CD4-positive, alpha-beta T cell (primary cell): ENCODE results near the gene FAM151A. TPM values are rescaled to one million over a fixed set of nuclear protein-coding genes. Genes with fewer than 3 reads are reported as not detected.

Experiments used
- ATAC-seq: fragments of 200-7000 bp; cut with Tn5 transposase; one replicate; pipeline ENCODE4 v1.10.0; 2022; ENCODE audit warnings: mild to moderate bottlenecking; ENCODE audit not compliant: poor library complexity
- CTCF ChIA-PET: fragments of 350-600 bp; sonication (Branson Sonifier 250); formaldehyde crosslinking; loops from one replicate; lab custom pipeline; 2021; ENCODE audit warnings: antibody characterized with exemption, inconsistent platforms; lab: Charles Lee
- POLR2A ChIA-PET: fragments of 350-600 bp; sonication (Branson Sonifier 250); formaldehyde crosslinking; loops from one replicate; lab custom pipeline; 2021; ENCODE audit warnings: antibody characterized with exemption, inconsistent platforms; lab: Charles Lee
- DNase-seq, 14 experiments: peaks; one replicate each; pipeline ENCODE4 v3.0.0-alpha.2; 2013 to 2020; ENCODE audit warnings: mixed read lengths in 2 of 14
- H3K27ac ChIP-seq, 2 donors: one replicate each; pipeline versions ENCODE4 v1.5.1 to v1.7.0; 2013; ENCODE audit warnings: low read length in 2 of 2, low read depth in 1 of 2, mild to moderate bottlenecking in 1 of 2
- H3K27me3 ChIP-seq, 2 experiments: 1 replicate in 1 of 2; 2 replicates in 1 of 2; pipeline versions ENCODE4 v1.6.1 to v1.7.0; 2013; ENCODE audit warnings: low read length in 2 of 2, control low read depth in 1 of 2, mild to moderate bottlenecking in 1 of 2, moderate library complexity in 1 of 2; ENCODE audit not compliant: insufficient read depth in 2 of 2, control insufficient read depth in 1 of 2
- H3K36me3 ChIP-seq: one replicate; pipeline ENCODE4 v1.6.1; 2013; ENCODE audit warnings: low read length, control low read depth; ENCODE audit not compliant: insufficient read depth
- H3K4me1 ChIP-seq: one replicate; pipeline ENCODE4 v1.6.1; 2013; ENCODE audit warnings: low read length, control low read depth; ENCODE audit not compliant: insufficient read depth
- H3K4me3 ChIP-seq: one replicate; pipeline ENCODE4 v1.5.1; 2013; ENCODE audit warnings: mild to moderate bottlenecking, low read length, moderate library complexity
- H3K9me3 ChIP-seq, 2 experiments: 1 replicate in 1 of 2; 2 replicates in 1 of 2; pipeline versions ENCODE4 v1.6.1 to v1.7.0; 2013; ENCODE audit warnings: low read length in 2 of 2, mild to moderate bottlenecking in 2 of 2, control low read depth in 1 of 2, moderate library complexity in 1 of 2; ENCODE audit not compliant: control insufficient read depth in 1 of 2, insufficient read depth in 1 of 2
- H3K27ac Mint-ChIP-seq: one replicate; pipeline ENCODE4 v1.8.0; 2020; ENCODE audit warnings: mixed read lengths
- H3K27me3 Mint-ChIP-seq: one replicate; pipeline ENCODE4 v1.8.0; 2021; ENCODE audit warnings: mixed read lengths
- H3K36me3 Mint-ChIP-seq: one replicate; pipeline ENCODE4 v1.8.0; 2021; ENCODE audit warnings: low read depth, mixed read lengths
- H3K4me1 Mint-ChIP-seq: one replicate; pipeline ENCODE4 v1.8.0; 2021; ENCODE audit warnings: low read depth, mixed read lengths
- H3K4me3 Mint-ChIP-seq: one replicate; pipeline ENCODE4 v1.8.0; 2020; ENCODE audit warnings: mild to moderate bottlenecking, mixed read lengths
- H3K9me3 Mint-ChIP-seq: one replicate; pipeline ENCODE4 v1.8.0; 2020; ENCODE audit warnings: mixed read lengths
- intact Hi-C, 2 experiments: fragments of 100-400 bp; cut with DNase I in 1 of 2; cut with micrococcal nuclease in 1 of 2; formaldehyde crosslinking; loops; one replicate each; pipeline versions ENCODE4 v1.15.1 to v1.9.0; 2023 to 2025; cut with DNase I, micrococcal nuclease
- total RNA-seq, 174 experiments: library from RNA in 2 of 174; stranded (reverse) in 2 of 174; gene quantifications; one replicate each; pipeline ENCODE4 v1.2.3 and lab custom pipeline; 2021 to 2026
- TF ChIP-seq, protein P1 (sequence below): fragments of 200-600 bp; IDR thresholded peaks from one replicate; pipeline ENCODE4 v1.8.0; 2022; ENCODE audit warnings: antibody characterized with exemption, mild to moderate bottlenecking

The FAM151A gene
- total RNA-seq, 2 experiments from 2014 or later: not detected

- Mint-ChIP-seq H3K4me3 (no peak overlapping the region), H3K36me3 (no peaks in the 10 kb centered on the region), H3K27ac (no peak overlapping the region), H3K4me1 (no peaks in the 10 kb centered on the region), H3K9me3 (no peaks in the 10 kb centered on the region), H3K27me3 (no peaks in the 10 kb centered on the region)
- intact Hi-C loops: no loop called here
- no peaks in the 10 kb centered on the region for H3K27me3 ChIP-seq
- no peak for DNase-seq
- H3K27ac ChIP-seq: no peak overlapping the region
- ChIA-PET CTCF (no interaction called here), POLR2A (no interaction called here)
- H3K4me1 ChIP-seq: no peaks in the 10 kb centered on the region
- H3K36me3 ChIP-seq: no peaks in the 10 kb centered on the region
- H3K4me3 ChIP-seq: no peak overlapping the region
- TF ChIP-seq, protein P1, sequence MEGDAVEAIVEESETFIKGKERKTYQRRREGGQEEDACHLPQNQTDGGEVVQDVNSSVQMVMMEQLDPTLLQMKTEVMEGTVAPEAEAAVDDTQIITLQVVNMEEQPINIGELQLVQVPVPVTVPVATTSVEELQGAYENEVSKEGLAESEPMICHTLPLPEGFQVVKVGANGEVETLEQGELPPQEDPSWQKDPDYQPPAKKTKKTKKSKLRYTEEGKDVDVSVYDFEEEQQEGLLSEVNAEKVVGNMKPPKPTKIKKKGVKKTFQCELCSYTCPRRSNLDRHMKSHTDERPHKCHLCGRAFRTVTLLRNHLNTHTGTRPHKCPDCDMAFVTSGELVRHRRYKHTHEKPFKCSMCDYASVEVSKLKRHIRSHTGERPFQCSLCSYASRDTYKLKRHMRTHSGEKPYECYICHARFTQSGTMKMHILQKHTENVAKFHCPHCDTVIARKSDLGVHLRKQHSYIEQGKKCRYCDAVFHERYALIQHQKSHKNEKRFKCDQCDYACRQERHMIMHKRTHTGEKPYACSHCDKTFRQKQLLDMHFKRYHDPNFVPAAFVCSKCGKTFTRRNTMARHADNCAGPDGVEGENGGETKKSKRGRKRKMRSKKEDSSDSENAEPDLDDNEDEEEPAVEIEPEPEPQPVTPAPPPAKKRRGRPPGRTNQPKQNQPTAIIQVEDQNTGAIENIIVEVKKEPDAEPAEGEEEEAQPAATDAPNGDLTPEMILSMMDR: no peak
- ATAC-seq: no peak
- no peaks in the 10 kb centered on the region for H3K9me3 ChIP-seq
These were observed 26.6 kb downstream of the FAM151A start for GRCh38 chr1:54596756-54597155.

- CTCF ChIA-PET: no interaction called here
- DNase-seq (no peak), ATAC-seq (no peak)
- Histone ChIP-seq H3K4me1 (no peaks in the 10 kb centered on the region), H3K36me3 (no peaks in the 10 kb centered on the region), H3K9me3 (no peaks in the 10 kb centered on the region), H3K27ac (no peak overlapping the region), H3K27me3 (no peaks in the 10 kb centered on the region), H3K4me3 (no peak overlapping the region)
- H3K36me3 Mint-ChIP-seq: no peaks in the 10 kb centered on the region
- H3K4me1 Mint-ChIP-seq: no peaks in the 10 kb centered on the region
- no peaks in the 10 kb centered on the region for H3K9me3 Mint-ChIP-seq
- H3K27me3 Mint-ChIP-seq: no peaks in the 10 kb centered on the region
- TF ChIP-seq, protein P1: no peak
- POLR2A ChIA-PET: no interaction called here
- H3K4me3 Mint-ChIP-seq: no peak overlapping the region
- H3K27ac Mint-ChIP-seq: no peak overlapping the region
- intact Hi-C loops: no loop called here
These were observed 27.3 kb downstream of the FAM151A start for GRCh38 chr1:54595956-54596498.

- DNase-seq (no peak), ATAC-seq (no peak)
- Mint-ChIP-seq H3K27ac (no peak overlapping the region), H3K27me3 (no peaks in the 10 kb centered on the region), H3K36me3 (no peaks in the 10 kb centered on the region), H3K4me3 (no peak overlapping the region), H3K4me1 (no peaks in the 10 kb centered on the region), H3K9me3 (no peaks in the 10 kb centered on the region)
- ChIA-PET CTCF (no interaction called here), POLR2A (no interaction called here)
- Histone ChIP-seq H3K9me3 (no peaks in the 10 kb centered on the region), H3K4me3 (no peak overlapping the region), H3K27me3 (no peaks in the 10 kb centered on the region), H3K4me1 (no peaks in the 10 kb centered on the region), H3K27ac (no peak overlapping the region), H3K36me3 (no peaks in the 10 kb centered on the region)
- intact Hi-C loops: no loop called here
- TF ChIP-seq, protein P1: no peak
These were observed 28.9 kb downstream of the FAM151A start for GRCh38 chr1:54594463-54594862.
